ENCODE data around the gene VEPH1. TPM values are rescaled to one million over a fixed set of nuclear protein-coding genes. Genes with fewer than 3 reads are reported as not detected.

VEPH1 gene
- total RNA-seq, 1 donor from 2014 or later: 0.16 TPM

DNA sequence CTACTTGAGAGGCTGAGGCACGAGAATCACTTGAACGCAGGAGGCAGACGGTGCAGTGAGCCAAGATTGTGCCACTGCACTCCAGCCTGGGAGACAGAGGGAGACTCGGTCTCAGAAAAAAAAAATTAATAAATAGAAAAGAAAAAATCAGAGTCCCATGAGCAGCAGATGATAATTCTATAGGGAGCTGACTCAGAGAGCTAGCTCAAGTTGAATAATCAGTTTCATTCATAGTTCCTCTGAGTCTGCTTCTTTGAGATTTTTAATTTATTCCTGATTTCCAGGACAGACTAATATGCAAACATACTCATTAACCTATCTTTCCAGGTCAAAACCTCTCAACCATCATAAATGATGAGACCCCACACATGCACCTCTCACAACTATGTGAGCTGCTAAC lies 121.6 kb downstream of the VEPH1 start:
- no peaks in the 10 kb centered on the region for H3K36me3 ChIP-seq
- intact Hi-C loops (cut with micrococcal nuclease): no loop called here
- H3K27me3 ChIP-seq (ENCODE audit: low read depth): no peaks in the 10 kb centered on the region

DNA sequence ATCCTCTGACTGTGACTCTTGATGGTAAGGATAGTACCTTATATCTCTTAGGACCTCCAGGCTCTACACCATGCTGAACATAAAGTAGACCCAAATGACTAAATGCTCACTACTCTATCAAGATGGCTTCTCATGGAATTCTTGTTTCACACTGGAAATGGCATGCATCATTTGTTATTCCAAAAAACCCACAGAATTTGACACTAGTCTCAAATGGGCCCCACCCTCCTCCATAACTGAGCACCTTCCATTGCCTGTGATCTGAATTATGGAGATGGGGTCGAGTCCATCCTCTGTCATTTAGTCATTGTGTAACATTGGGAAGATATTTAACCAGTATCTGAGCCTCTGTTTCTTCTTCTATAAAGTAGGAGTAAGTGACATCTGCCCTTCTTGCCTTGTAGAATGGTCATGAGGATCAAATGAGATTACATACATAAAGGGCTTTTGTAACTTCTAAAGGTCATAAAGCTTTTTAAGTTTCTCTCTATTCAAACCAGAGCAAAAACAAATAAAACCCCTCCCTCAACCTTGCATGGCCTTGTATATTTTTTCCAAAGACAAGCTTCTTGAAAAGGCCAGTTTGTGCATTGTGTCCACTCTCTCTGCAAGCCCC lies 123.6 kb downstream of the VEPH1 start:
- H3K27ac ChIP-seq (replicated peaks): no peak overlapping the region
- TF ChIP-seq, protein P1, sequence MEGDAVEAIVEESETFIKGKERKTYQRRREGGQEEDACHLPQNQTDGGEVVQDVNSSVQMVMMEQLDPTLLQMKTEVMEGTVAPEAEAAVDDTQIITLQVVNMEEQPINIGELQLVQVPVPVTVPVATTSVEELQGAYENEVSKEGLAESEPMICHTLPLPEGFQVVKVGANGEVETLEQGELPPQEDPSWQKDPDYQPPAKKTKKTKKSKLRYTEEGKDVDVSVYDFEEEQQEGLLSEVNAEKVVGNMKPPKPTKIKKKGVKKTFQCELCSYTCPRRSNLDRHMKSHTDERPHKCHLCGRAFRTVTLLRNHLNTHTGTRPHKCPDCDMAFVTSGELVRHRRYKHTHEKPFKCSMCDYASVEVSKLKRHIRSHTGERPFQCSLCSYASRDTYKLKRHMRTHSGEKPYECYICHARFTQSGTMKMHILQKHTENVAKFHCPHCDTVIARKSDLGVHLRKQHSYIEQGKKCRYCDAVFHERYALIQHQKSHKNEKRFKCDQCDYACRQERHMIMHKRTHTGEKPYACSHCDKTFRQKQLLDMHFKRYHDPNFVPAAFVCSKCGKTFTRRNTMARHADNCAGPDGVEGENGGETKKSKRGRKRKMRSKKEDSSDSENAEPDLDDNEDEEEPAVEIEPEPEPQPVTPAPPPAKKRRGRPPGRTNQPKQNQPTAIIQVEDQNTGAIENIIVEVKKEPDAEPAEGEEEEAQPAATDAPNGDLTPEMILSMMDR (IDR thresholded peaks at IDR 0.05; ENCODE audit: borderline replicate concordance): no peak
- H3K27me3 ChIP-seq (ENCODE audit: low read depth): no peaks in the 10 kb centered on the region
- no peaks in the 10 kb centered on the region for H3K9me3 ChIP-seq (replicated peaks)
- intact Hi-C loops (cut with micrococcal nuclease): no loop called here
- DNase-seq: no peak
- H3K4me1 ChIP-seq: no peaks in the 10 kb centered on the region
- H3K36me3 ChIP-seq: no peaks in the 10 kb centered on the region
- no peak overlapping the region for H3K4me3 ChIP-seq

More for the DNA sequence above, 121.6 kb downstream of the VEPH1 start:
- TF ChIP-seq, protein P1 (IDR thresholded peaks at IDR 0.05; ENCODE audit: borderline replicate concordance): no peak
- Histone ChIP-seq H3K9me3 (replicated peaks) (no peaks in the 10 kb centered on the region), H3K4me1 (no peaks in the 10 kb centered on the region), H3K27ac (replicated peaks) (no peak overlapping the region), H3K4me3 (no peak overlapping the region)
- DNase-seq: no peak

DNA sequence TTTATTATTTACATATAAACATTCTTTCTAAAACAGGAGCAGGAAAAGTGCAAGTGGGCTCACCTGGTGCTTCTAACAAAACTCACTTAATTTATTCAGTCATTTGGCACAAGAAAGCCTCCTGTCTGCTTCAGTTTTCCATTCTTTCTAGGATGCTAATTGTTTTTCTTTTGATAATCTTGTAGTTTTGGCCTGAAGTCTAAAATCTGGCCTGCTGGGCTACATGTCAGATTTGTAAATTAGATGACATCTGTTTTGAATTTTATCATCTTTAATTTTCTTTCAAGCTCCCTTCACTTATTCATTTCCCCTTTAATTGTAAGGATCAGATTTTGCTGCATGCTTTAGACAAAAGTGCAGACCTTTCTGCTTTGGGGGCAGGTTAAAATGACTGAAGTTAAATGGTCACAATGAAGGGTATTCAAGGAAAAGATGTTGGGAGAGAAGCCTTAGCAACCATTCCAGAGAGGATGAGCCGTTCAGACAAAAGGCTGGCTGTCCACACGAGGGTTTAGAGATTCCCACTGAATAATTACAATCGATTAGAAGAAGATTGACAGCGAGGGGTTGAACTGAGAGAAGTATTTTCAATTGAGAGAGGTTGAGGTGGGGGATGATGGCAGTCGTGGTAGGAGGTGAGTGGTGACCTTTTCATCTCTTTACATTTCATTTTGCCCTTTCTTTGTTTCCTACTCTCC lies 126.5 kb downstream of the VEPH1 start:
- H3K4me1 ChIP-seq: no peaks in the 10 kb centered on the region
- no peaks in the 10 kb centered on the region for H3K36me3 ChIP-seq
- H3K27me3 ChIP-seq (ENCODE audit: low read depth): no peaks in the 10 kb centered on the region
- H3K27ac ChIP-seq (replicated peaks): no peak overlapping the region
- H3K9me3 ChIP-seq (replicated peaks): no peaks in the 10 kb centered on the region
- H3K4me3 ChIP-seq: no peak overlapping the region
- DNase-seq: no peak
- TF ChIP-seq, protein P1 (IDR thresholded peaks at IDR 0.05; ENCODE audit: borderline replicate concordance): no peak
- intact Hi-C loops (cut with micrococcal nuclease): no loop called here

DNA sequence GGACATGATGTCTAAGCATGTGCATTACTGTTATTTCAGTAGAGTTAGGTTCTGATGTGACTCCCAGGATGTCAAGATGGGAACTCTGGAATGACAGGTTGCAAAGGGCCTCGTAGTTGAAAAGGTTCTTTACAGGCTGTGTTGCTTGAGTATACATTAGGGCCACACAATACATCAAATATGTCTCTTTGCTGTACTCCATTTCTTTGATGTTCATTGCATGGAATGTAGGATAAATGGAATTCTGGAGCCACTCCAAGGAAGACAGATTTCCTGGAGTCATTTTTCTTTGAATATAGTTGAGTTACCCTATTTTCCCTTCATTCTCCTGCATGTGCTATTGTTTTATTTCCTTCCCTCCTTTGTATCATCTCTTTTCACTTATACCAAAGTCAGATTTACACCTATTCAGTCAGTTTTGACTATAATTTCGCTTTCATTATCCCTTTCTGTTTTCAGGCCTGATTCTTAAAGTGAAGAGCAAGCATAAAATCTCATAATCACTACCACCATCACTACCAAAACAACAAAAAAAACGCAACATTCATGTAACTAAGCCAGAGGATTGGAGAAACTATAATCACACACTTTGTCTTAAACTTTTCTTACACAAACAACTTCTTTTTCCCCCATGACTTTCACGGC lies 127.8 kb downstream of the VEPH1 start:
- Histone ChIP-seq H3K27me3 (ENCODE audit: low read depth) (no peaks in the 10 kb centered on the region), H3K27ac (replicated peaks) (no peak overlapping the region), H3K4me3 (no peak overlapping the region), H3K36me3 (no peaks in the 10 kb centered on the region), H3K4me1 (peaks cover under 1% of the 10 kb centered on the region), H3K9me3 (replicated peaks) (no peaks in the 10 kb centered on the region)
- DNase-seq: no peak
- intact Hi-C loops (cut with micrococcal nuclease): no loop called here
- TF ChIP-seq, protein P1 (IDR thresholded peaks at IDR 0.05; ENCODE audit: borderline replicate concordance): no peak

DNA sequence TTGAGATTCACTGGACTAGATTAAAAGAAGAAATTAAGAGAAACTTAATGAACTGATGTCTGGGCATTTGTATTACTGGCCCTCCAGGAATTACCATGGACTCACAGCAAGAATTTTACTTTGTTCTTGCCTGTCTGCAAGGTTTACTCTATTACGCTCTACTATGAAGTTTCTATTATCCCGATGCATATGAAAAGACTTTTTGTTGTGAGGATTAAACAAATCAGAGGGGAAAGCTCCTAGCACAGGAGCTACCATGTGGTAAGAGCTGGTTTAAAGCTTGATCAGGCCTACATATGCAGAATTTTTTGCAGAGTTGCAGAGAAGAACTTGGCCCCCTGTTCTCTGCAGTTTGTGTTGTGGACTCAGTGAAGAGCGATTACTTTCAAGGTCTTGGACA lies 128.3 kb downstream of the VEPH1 start:
- TF ChIP-seq, protein P1 (IDR thresholded peaks at IDR 0.05; ENCODE audit: borderline replicate concordance): no peak
- H3K27ac ChIP-seq (replicated peaks): no peak overlapping the region
- no peaks in the 10 kb centered on the region for H3K9me3 ChIP-seq (replicated peaks)
- no peaks in the 10 kb centered on the region for H3K36me3 ChIP-seq
- intact Hi-C loops (cut with micrococcal nuclease): no loop called here
- DNase-seq: no peak
- no peak overlapping the region for H3K4me3 ChIP-seq
- H3K4me1 ChIP-seq: peaks cover 4% of the 10 kb centered on the region
- H3K27me3 ChIP-seq (ENCODE audit: low read depth): no peaks in the 10 kb centered on the region
